Middle frontal gyrus (tissue), 1 donor: ENCODE results near the gene GJD4.

Experiments used
- DNase-seq: peaks from one replicate; pipeline ENCODE4 v3.0.0-alpha.2; 2015; ENCODE audit warnings: low spot score; ENCODE audit errors: extremely low spot score

The GJD4 gene

DNA sequence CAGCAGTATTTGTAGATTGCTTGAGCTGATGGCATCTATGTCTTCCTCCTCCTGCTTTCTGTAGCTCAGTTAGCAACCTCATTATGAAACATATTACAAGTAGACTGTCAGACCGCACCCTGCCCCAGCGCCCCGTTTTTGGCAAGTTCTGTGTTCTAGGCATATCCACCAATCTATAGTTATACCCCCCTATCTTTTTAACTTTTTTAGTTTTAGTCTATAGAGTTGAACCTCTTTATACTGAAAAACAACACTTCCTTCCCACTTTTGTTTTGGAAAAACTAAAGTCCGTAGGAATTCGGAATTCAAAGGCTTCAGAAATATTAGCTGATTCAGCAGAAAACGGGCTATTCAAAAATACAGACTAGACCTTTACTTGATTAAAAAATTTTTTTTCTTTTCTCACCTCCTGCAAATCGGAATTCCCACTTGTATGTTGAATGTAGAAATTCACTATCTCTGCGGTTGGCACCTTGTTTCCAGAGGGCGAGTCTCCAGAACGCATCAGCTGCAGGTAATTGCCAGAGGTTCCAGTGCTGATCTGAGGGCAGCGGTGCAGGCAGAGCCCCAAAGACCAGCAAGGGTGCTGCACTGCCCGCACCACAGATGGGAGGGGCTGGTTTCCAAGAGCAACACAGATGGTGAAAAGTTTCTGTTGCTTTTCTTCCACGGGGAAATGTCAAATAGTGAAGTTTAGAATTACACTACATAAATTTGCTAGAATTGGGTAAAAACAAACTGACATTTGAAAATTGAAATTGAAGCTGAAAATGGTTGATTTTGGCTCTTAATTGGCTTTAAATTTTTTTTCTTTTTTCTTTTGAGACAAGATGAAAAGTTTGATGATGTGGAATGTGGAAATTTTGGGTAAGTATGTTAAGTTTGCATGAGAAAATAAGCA, 39.2 kb downstream of the GJD4 start:
- no peak for DNase-seq

DNA sequence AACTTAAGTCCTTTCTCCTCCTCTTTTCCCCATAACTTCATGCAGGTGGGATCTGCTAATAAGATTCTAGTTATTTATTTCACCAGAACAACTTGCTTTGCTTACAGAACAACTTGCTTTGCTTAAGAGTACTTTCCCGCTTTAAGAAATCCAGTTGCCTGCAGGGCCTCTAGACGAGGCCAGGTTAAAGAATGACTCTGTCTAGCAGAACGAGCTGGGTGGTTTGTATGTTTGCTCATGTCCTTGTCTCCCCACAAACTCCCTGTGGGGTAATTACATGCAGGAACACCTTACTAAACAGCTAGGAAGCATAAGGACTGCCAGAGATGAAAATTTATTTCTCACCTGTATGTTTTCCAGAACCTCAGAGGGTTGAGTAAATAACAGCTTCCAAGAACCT, 45.8 kb downstream of the GJD4 start:
- no peak for DNase-seq

GRCh38 chr10:35652824-35653223, 47.7 kb downstream of the GJD4 start:
- DNase-seq = no peak

- DNase-seq = no peak
These were observed 52.5 kb downstream of the GJD4 start for GRCh38 chr10:35657621-35658020.
